Suprapubic skin (tissue), 4 donors: ENCODE results near the gene CAPRIN1. TPM values are rescaled to one million over a fixed set of nuclear protein-coding genes. Genes with fewer than 3 reads are reported as not detected.
"Not testable (repeated sequence)": the region's sequence is repeated elsewhere in the genome, so short reads cannot be mapped to it uniquely, and the experiment has no call there.

ENCODE experiments used
- DNase-seq, 2 donors: peaks; one replicate each; pipeline ENCODE4 v3.0.0-alpha.2; 2019; ENCODE audit warnings: low spot score in 2 of 2
- H3K27ac ChIP-seq: fragments of 200-600 bp; sonication (generic); one replicate; pipeline ENCODE4 v1.5.1; 2019
- H3K27me3 ChIP-seq: fragments of 200-600 bp; sonication (generic); one replicate; pipeline ENCODE4 v1.5.1; 2019
- H3K36me3 ChIP-seq: fragments of 200-600 bp; sonication (generic); one replicate; pipeline ENCODE4 v1.5.1; 2019
- H3K4me1 ChIP-seq: fragments of 200-600 bp; sonication (generic); one replicate; pipeline ENCODE4 v1.5.1; 2019
- H3K4me3 ChIP-seq: fragments of 200-600 bp; sonication (generic); one replicate; pipeline ENCODE4 v1.5.1; 2019; ENCODE audit warnings: mild to moderate bottlenecking
- H3K9me3 ChIP-seq: fragments of 200-600 bp; sonication (generic); one replicate; pipeline ENCODE4 v1.5.1; 2019
- EP300 ChIP-seq: sonication (generic); formaldehyde crosslinking; IDR thresholded peaks from one replicate; pipeline ENCODE4 v1.6.1; 2017; ENCODE audit warnings: antibody characterized with exemption
- POLR2A ChIP-seq, 2 donors: fragments of 450-650 bp; IDR thresholded peaks; one replicate each; pipeline ENCODE4 v1.6.1; 2017; ENCODE audit warnings: antibody characterized with exemption in 2 of 2, mild to moderate bottlenecking in 2 of 2, moderate library complexity in 2 of 2
- POLR2AphosphoS5 ChIP-seq, 3 donors: sonication (generic); formaldehyde crosslinking; IDR thresholded peaks; one replicate each; pipeline ENCODE4 v1.6.1; 2017; ENCODE audit warnings: antibody characterized with exemption in 3 of 3
- WGBS: methylation state at CpG from one replicate; pipeline ENCODE4 v1.1.5; 2018; 5-methylcytosine and 5-hydroxymethylcytosine counted together
- total RNA-seq, 4 donors: library from RNA; depleted of rRNA; stranded (reverse); fragments of >200 nt; gene quantifications; one replicate each; pipeline ENCODE4 v1.1.0, GENCODE V29; 2016
- TF ChIP-seq, protein P1 (sequence below), 2 donors: fragments of 200-600 bp in 1 of 2; fragments of 450-650 bp in 1 of 2; sonication (generic) in 1 of 2; IDR thresholded peaks; one replicate each; pipeline ENCODE4 v1.5.1; 2016 to 2019; ENCODE audit warnings: antibody characterized with exemption in 2 of 2, mild to moderate bottlenecking in 1 of 2, moderate library complexity in 1 of 2

CAPRIN1 gene
- total RNA-seq, 4 donors from 2014 or later, result 109 to 137 (median 117) TPM

DNA sequence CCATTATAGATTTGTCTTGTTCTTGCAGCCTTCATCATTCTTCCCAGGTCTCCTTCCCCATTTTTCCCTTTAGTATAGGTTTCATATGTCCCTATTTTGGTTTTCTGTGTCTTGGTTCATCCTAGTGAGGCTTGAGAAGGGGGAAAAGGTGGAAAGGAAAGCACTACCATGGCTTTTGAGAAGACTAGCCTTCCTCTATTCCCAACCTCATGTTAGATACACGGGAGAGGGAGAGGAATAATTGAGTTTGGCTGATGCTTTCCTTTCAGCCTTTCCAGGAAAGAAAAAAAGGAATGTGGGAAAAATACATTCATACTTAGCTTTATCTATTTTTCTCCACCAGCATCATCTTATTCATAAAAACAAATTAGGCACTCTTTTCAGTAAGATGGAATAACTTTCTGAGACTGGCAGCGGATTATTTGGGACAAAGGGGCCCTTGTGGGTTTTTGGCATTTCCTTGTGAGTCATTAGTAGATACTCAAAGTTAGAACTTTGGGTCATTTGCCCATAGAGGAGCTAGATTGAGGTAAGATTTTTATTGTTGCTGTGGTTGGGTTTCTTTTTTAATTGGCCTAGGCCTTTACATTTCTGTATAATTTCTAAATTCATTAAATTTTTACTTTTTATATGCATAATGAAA is 23.8 kb downstream of the CAPRIN1 start:
- Histone ChIP-seq H3K27me3 (no peaks in the 10 kb centered on the region), H3K9me3 (no peaks in the 10 kb centered on the region), H3K4me1 (peaks cover 11% of the 10 kb centered on the region), H3K36me3 (peaks cover 78% of the 10 kb centered on the region), H3K27ac (no peak overlapping the region), H3K4me3 (no peak overlapping the region)
- TF ChIP-seq, protein P1, sequence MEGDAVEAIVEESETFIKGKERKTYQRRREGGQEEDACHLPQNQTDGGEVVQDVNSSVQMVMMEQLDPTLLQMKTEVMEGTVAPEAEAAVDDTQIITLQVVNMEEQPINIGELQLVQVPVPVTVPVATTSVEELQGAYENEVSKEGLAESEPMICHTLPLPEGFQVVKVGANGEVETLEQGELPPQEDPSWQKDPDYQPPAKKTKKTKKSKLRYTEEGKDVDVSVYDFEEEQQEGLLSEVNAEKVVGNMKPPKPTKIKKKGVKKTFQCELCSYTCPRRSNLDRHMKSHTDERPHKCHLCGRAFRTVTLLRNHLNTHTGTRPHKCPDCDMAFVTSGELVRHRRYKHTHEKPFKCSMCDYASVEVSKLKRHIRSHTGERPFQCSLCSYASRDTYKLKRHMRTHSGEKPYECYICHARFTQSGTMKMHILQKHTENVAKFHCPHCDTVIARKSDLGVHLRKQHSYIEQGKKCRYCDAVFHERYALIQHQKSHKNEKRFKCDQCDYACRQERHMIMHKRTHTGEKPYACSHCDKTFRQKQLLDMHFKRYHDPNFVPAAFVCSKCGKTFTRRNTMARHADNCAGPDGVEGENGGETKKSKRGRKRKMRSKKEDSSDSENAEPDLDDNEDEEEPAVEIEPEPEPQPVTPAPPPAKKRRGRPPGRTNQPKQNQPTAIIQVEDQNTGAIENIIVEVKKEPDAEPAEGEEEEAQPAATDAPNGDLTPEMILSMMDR (IDR thresholded peaks at IDR 0.05), result no peak
- TF ChIP-seq POLR2A (IDR thresholded peaks at IDR 0.05) (no peak), POLR2AphosphoS5 (IDR thresholded peaks at IDR 0.05) (no peak), EP300 (no peak)
- 33% methylated on average over 2 of the region's 2 CpGs for WGBS
- no peak for DNase-seq

DNA sequence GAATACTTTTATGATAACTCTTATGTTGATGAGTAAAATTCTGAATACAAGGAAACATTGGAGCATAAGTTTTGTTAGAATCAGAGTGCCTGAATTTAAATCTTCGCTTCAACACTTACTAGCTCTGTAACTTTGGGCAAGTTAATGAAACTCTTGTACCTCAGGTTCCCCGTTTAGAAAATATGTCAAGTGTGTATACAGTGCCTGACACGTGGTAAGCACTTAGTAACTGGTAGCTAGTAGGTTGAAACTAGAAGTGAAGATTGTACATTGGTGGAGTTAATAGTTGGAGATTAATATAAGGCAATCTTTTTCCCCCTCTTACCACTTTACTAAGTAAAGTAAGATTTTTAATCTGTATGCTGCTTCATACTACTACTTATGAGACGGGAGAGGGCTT is 29.1 kb downstream of the CAPRIN1 start:
- 92% methylated on average over 4 of the region's 4 CpGs for WGBS
- H3K36me3 ChIP-seq, result peaks cover 92% of the 10 kb centered on the region
- H3K27ac ChIP-seq, result no peak overlapping the region
- TF ChIP-seq POLR2A (IDR thresholded peaks at IDR 0.05) (no peak), EP300 (no peak), POLR2AphosphoS5 (IDR thresholded peaks at IDR 0.05) (no peak)
- TF ChIP-seq, protein P1 (IDR thresholded peaks at IDR 0.05), result no peak
- no peak for DNase-seq
- no peaks in the 10 kb centered on the region for H3K9me3 ChIP-seq
- no peaks in the 10 kb centered on the region for H3K27me3 ChIP-seq
- H3K4me3 ChIP-seq, result no peak overlapping the region
- peaks cover 2% of the 10 kb centered on the region for H3K4me1 ChIP-seq

DNA sequence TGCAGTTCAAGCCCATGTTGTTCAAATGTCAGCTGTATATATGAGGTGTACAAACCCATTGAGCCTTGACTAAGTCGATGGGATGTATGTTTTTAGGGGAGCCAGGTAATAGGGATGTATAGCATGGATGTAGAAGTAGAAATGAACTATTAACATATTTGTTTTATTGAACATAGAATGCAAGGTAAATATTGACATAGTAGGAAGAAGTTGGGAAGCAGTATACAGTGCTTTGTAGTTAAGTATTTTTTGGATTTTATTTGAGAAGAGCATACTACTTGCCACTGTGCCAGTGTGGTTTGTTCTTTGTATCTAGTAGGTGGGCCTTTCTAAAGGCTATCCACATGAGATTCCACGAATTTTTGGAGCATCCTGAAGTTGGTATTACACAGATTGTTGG is 33.1 kb downstream of the CAPRIN1 start:
- no peaks in the 10 kb centered on the region for H3K27me3 ChIP-seq
- no peak overlapping the region for H3K27ac ChIP-seq
- no peaks in the 10 kb centered on the region for H3K4me1 ChIP-seq
- DNase-seq, result no peak
- H3K4me3 ChIP-seq, result no peak overlapping the region
- WGBS, result 80% methylated on average over 2 of the region's 2 CpGs
- no peak for TF ChIP-seq EP300
- TF ChIP-seq, protein P1 (IDR thresholded peaks at IDR 0.05), result no peak
- TF ChIP-seq POLR2AphosphoS5 (IDR thresholded peaks at IDR 0.05), result no peak
- no peaks in the 10 kb centered on the region for H3K9me3 ChIP-seq
- H3K36me3 ChIP-seq, result peaks cover 91% of the 10 kb centered on the region

DNA sequence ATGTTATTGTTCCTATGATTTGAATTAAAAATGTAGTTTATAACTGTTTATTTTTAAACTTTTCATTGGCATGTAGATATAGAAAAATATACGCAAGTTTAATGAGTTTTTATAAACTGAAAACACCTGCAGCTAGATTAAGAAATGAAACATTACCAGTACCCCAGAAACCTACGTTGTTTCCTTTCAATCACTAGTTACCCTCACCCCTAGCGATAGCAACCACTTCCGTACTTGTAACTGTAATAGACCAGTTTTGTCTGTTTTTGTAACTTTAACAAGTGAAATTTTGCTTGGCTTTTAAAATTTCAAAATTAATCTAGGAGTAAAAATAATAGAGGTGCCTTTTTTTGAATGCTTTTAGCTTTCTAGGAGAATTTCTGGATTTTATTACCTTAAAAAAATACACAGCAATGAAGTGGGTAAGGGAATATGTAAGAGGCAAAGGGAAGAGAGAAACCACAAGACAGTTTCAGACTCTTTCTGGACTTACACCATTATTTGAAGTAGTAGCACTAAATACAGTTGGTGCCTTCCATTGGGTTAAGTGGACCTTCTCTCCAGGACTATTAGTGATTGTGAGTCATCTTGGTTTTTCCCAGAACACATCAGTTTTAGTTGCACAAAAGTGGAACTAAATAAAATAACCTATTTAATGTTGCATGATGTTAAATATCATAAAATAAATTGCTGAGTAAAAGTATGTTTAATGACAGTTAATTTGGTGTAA is 35.2 kb downstream of the CAPRIN1 start:
- H3K27me3 ChIP-seq, result no peaks in the 10 kb centered on the region
- no peaks in the 10 kb centered on the region for H3K9me3 ChIP-seq
- DNase-seq, result no peak
- H3K4me1 ChIP-seq, result no peaks in the 10 kb centered on the region
- no peak for TF ChIP-seq POLR2AphosphoS5 (IDR thresholded peaks at IDR 0.05)
- H3K27ac ChIP-seq, result no peak overlapping the region
- H3K36me3 ChIP-seq, result peaks cover 91% of the 10 kb centered on the region
- WGBS, result 87% methylated on average over 4 of the region's 4 CpGs
- no peak overlapping the region for H3K4me3 ChIP-seq

DNA sequence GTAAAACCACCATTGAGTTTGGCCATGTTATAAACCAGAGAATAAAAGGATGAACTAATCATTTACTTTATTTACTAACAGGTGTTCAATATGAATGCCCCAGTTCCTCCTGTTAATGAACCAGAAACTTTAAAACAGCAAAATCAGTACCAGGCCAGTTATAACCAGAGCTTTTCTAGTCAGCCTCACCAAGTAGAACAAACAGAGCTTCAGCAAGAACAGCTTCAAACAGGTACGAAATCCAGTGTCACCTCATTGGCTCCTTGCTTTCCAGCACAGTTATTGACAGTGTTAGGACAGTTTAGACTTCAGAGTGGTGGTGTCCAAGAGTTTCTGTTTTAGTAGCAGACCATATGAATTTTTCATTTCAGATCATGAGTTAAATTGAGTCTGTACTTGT is 40.3 kb downstream of the CAPRIN1 start:
- no peak for DNase-seq
- WGBS, result 81% methylated on average over 1 of the region's 1 CpG
- Histone ChIP-seq H3K27ac (no peak overlapping the region), H3K9me3 (no peaks in the 10 kb centered on the region), H3K27me3 (no peaks in the 10 kb centered on the region), H3K36me3 (peaks cover 99% of the 10 kb centered on the region), H3K4me1 (no peaks in the 10 kb centered on the region), H3K4me3 (no peak overlapping the region)
- TF ChIP-seq POLR2AphosphoS5 (IDR thresholded peaks at IDR 0.05) (no peak), POLR2A (IDR thresholded peaks at IDR 0.05) (no peak), EP300 (no peak)
- TF ChIP-seq, protein P1 (IDR thresholded peaks at IDR 0.05), result no peak

DNA sequence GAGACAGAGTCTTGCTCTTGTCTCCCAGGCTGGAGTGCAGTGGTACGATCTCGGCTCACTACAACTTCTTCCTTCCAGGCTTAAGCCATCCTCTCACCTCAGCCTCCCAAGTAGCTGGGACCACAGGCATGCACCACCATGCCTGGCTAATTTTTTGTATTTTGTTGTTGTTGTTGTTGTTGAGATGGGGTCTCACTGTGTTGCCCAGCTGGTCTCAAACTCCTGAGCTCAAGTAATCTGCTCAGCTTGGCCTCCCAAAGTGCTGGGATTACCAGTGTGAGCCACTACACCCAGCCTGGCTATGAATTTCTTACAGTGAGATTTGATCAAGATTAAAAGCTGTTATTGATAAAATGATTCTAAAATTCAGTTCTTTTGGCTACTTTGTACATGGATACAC is 43.4 kb downstream of the CAPRIN1 start:
- 87% methylated on average over 2 of the region's 2 CpGs for WGBS
- not testable (repeated sequence) for H3K9me3 ChIP-seq, H3K27me3 ChIP-seq, H3K4me3 ChIP-seq, H3K27ac ChIP-seq, DNase-seq, H3K4me1 ChIP-seq
- H3K36me3 ChIP-seq, result peaks cover 100% of the 10 kb centered on the region
